SK-N-SH (cell line): ENCODE measurements around the gene C12orf57. TPM values are rescaled to one million over a fixed set of nuclear protein-coding genes. Genes with fewer than 3 reads are reported as not detected.

Source experiments
- CTCF ChIA-PET: fragments of 300-600, 350-600 bp; formaldehyde crosslinking; extraction: SDS; loops from one replicate; lab custom pipeline; 2021; lab: Yijun Ruan, JAX
- POLR2A ChIA-PET: fragments of 350-600 bp; sonication (Branson Sonifier 250); formaldehyde crosslinking; extraction: SDS; loops from one replicate; lab custom pipeline; 2020; ENCODE audit warnings: antibody characterized with exemption, inconsistent platforms; lab: Yijun Ruan, JAX
- DNase-seq: peaks from one replicate; pipeline ENCODE4 v3.0.0; 2012
- H2AFZ ChIP-seq: fragments of 200-600 bp; sonication (generic); 2 replicates; pipeline ENCODE4 v1.8.1; 2016; ENCODE audit warnings: antibody characterized with exemption, mild to moderate bottlenecking, low read depth
- H3F3A ChIP-seq: fragments of 200-600 bp; sonication (generic); replicated peaks from 2 replicates; pipeline ENCODE3; 2016; ENCODE audit warnings: antibody characterized with exemption, mild to moderate bottlenecking; ENCODE audit not compliant: insufficient read depth
- H3K27ac ChIP-seq, 2 experiments: fragments of 200-500 bp in 1 of 2; fragments of 200-600 bp in 1 of 2; sonication (Bioruptor generic) in 1 of 2; sonication (generic), shearing (Covaris generic) in 1 of 2; 2 replicates each; pipeline versions ENCODE4 v1.5.1 to v1.6.1; 2014 to 2016; ENCODE audit warnings: low read depth in 2 of 2, inconsistent platforms in 1 of 2, low read length in 1 of 2, mild to moderate bottlenecking in 1 of 2, mixed read lengths in 1 of 2
- H3K27me3 ChIP-seq: fragments of 200-600 bp; sonication (generic), shearing (Covaris generic); 2 replicates; pipeline ENCODE4 v1.6.1; 2016; ENCODE audit warnings: mixed run types; ENCODE audit not compliant: insufficient read depth
- H3K36me3 ChIP-seq, 2 experiments: fragments of 200-500 bp in 1 of 2; fragments of 200-600 bp in 1 of 2; sonication (Bioruptor generic) in 1 of 2; sonication (generic) in 1 of 2; replicated peaks in 1 of 2; 2 replicates each; pipeline versions ENCODE3 to v1.5.1; 2014 to 2016; ENCODE audit warnings: low read length in 1 of 2, mild to moderate bottlenecking in 1 of 2; ENCODE audit not compliant: insufficient read depth in 2 of 2, control insufficient read depth in 1 of 2
- H3K4me1 ChIP-seq, 2 experiments: fragments of 200-500 bp in 1 of 2; fragments of 200-600 bp in 1 of 2; sonication (Bioruptor generic) in 1 of 2; sonication (generic), shearing (Covaris generic) in 1 of 2; 2 replicates each; pipeline versions ENCODE4 v1.5.1 to v1.6.1; 2014 to 2016; ENCODE audit warnings: low read depth in 1 of 2, low read length in 1 of 2, mixed run types in 1 of 2; ENCODE audit not compliant: insufficient read depth in 2 of 2, control insufficient read depth in 1 of 2
- H3K4me2 ChIP-seq: fragments of 200-600 bp; sonication (generic), shearing (Covaris generic); 2 replicates; pipeline ENCODE4 v1.6.1; 2017; ENCODE audit warnings: mixed run types
- H3K4me3 ChIP-seq, 2 experiments: fragments of 200-500 bp in 1 of 2; fragments of 200-600 bp in 1 of 2; sonication (Bioruptor generic) in 1 of 2; sonication (generic), shearing (Covaris generic) in 1 of 2; 2 replicates each; pipeline versions ENCODE4 v1.5.1 to v1.8.1; 2014 to 2016; ENCODE audit warnings: low read depth in 2 of 2, inconsistent platforms in 1 of 2, low read length in 1 of 2, mild to moderate bottlenecking in 1 of 2, mixed read lengths in 1 of 2, moderate library complexity in 1 of 2
- H3K79me2 ChIP-seq: fragments of 200-600 bp; sonication (generic); 2 replicates; pipeline ENCODE4 v1.8.1; 2017; ENCODE audit warnings: mild to moderate bottlenecking; ENCODE audit not compliant: insufficient read depth
- H3K9ac ChIP-seq: fragments of 200-600 bp; sonication (generic); 2 replicates; pipeline ENCODE4 v1.6.1; 2017; ENCODE audit warnings: mixed run types
- H3K9me2 ChIP-seq: fragments of 200-600 bp; sonication (generic); 2 replicates; pipeline ENCODE4 v1.6.1; 2017; ENCODE audit warnings: mixed run types
- H3K9me3 ChIP-seq: fragments of 200-600 bp; sonication (generic); 2 replicates; pipeline ENCODE4 v1.6.1; 2017; ENCODE audit warnings: mixed run types, mild to moderate bottlenecking, moderate library complexity
- H4K20me1 ChIP-seq: fragments of 200-600 bp; sonication (generic); 2 replicates; pipeline ENCODE4 v1.6.1; 2017; ENCODE audit warnings: mild to moderate bottlenecking, mixed run types; ENCODE audit not compliant: insufficient read depth
- CHD2 ChIP-seq: fragments of 150-350 bp; IDR thresholded peaks from 2 replicates; pipeline ENCODE4 v1.6.1; 2018; ENCODE audit warnings: low read length; ENCODE audit not compliant: partially characterized antibody
- ELF1 ChIP-seq: IDR thresholded peaks from 2 replicates; pipeline ENCODE4 v1.4.0; 2012
- EP300 ChIP-seq, 2 experiments: IDR thresholded peaks; 2 replicates each; pipeline versions ENCODE4 v1.4.0 to v1.6.1; 2012; ENCODE audit warnings: borderline replicate concordance in 1 of 2, low read depth in 1 of 2, low read length in 1 of 2
- EZH2phosphoT487 ChIP-seq: fragments of 200-600 bp; sonication (generic); IDR thresholded peaks from 2 replicates; pipeline ENCODE4 v1.6.1; 2017; ENCODE audit warnings: low read depth, mixed run types, mild to moderate bottlenecking, antibody characterized with exemption, moderate library complexity, borderline replicate concordance
- FOSL2 ChIP-seq: IDR thresholded peaks from 2 replicates; pipeline ENCODE4 v1.4.0; 2012; ENCODE audit warnings: low read depth, mild to moderate bottlenecking, moderate library complexity, borderline replicate concordance
- FOXJ3 ChIP-seq: sonication (generic); formaldehyde crosslinking; IDR thresholded peaks from 2 replicates; pipeline ENCODE4 v1.5.1; 2020; ENCODE audit warnings: mild to moderate bottlenecking, missing genetic modification reagents
- FOXM1 ChIP-seq: IDR thresholded peaks from 2 replicates; pipeline ENCODE4 v1.4.0; 2012; ENCODE audit warnings: low read depth, mild to moderate bottlenecking
- GABPA ChIP-seq: IDR thresholded peaks from 2 replicates; pipeline ENCODE4 v1.4.0; 2012; ENCODE audit warnings: low read depth, mild to moderate bottlenecking
- GATA2 ChIP-seq: sonication (generic); formaldehyde crosslinking; IDR thresholded peaks from 2 replicates; pipeline ENCODE4 v1.5.0; 2020; ENCODE audit warnings: mild to moderate bottlenecking, missing genetic modification reagents
- JUND ChIP-seq: IDR thresholded peaks from 2 replicates; pipeline ENCODE4 v1.4.0; 2012
- MAX ChIP-seq: IDR thresholded peaks from 2 replicates; pipeline ENCODE4 v1.4.0; 2012; ENCODE audit warnings: low read depth
- MEF2A ChIP-seq: IDR thresholded peaks from 2 replicates; pipeline ENCODE4 v1.4.0; 2012; ENCODE audit warnings: low read depth, borderline replicate concordance
- MXI1 ChIP-seq: IDR thresholded peaks from 2 replicates; pipeline ENCODE4 v1.6.1; 2012; ENCODE audit warnings: mild to moderate bottlenecking, low read depth, low read length, improper control_type of control experiment
- NFIC ChIP-seq: IDR thresholded peaks from 2 replicates; pipeline ENCODE4 v1.4.0; 2012; ENCODE audit warnings: borderline replicate concordance
- NRF1 ChIP-seq: IDR thresholded peaks from 2 replicates; pipeline ENCODE4 v1.6.1; 2012; ENCODE audit warnings: low read depth, mild to moderate bottlenecking, low read length
- PBX3 ChIP-seq: IDR thresholded peaks from 2 replicates; pipeline ENCODE4; 2012
- RFX5 ChIP-seq: IDR thresholded peaks from 2 replicates; pipeline ENCODE4 v1.6.1; 2012; ENCODE audit warnings: mild to moderate bottlenecking, improper control_type of control experiment, low read length
- RXRA ChIP-seq: IDR thresholded peaks from 2 replicates; pipeline ENCODE4 v1.4.0; 2012; ENCODE audit warnings: low read depth, mild to moderate bottlenecking, borderline replicate concordance
- SIN3A ChIP-seq: IDR thresholded peaks from 2 replicates; pipeline ENCODE4 v1.6.1; 2012; ENCODE audit warnings: low read depth, mild to moderate bottlenecking, low read length, moderate library complexity, borderline replicate concordance
- SMC3 ChIP-seq: IDR thresholded peaks from 2 replicates; pipeline ENCODE4 v1.6.1; 2012; ENCODE audit warnings: low read depth, low read length, improper control_type of control experiment
- TAF1 ChIP-seq: IDR thresholded peaks from 2 replicates; pipeline ENCODE4 v1.6.1; 2012; ENCODE audit warnings: low read depth, mild to moderate bottlenecking, low read length, moderate library complexity, borderline replicate concordance
- TEAD4 ChIP-seq: IDR thresholded peaks from 2 replicates; pipeline ENCODE4 v1.4.0; 2012; ENCODE audit warnings: mild to moderate bottlenecking, borderline replicate concordance; ENCODE audit not compliant: insufficient read depth
- USF1 ChIP-seq: IDR thresholded peaks from 2 replicates; pipeline ENCODE4 v1.4.0; 2012; ENCODE audit warnings: low read depth, borderline replicate concordance
- YY1 ChIP-seq: IDR thresholded peaks from 2 replicates; pipeline ENCODE4 v1.4.0; 2012; ENCODE audit warnings: low read depth, mild to moderate bottlenecking
- WGBS: methylation state at CpG from one replicate; pipeline ENCODE4 v1.1.6; 2017; ENCODE audit warnings: low lambda C conversion rate; 5-methylcytosine and 5-hydroxymethylcytosine counted together
- polyA plus RNA-seq, 3 experiments: library from polyadenylated mRNA; depleted of rRNA; stranded (reverse); fragments of >200 nt; gene quantifications; 2 replicates each; pipeline ENCODE4 v1.2.3, GENCODE V29; 2012
- TF ChIP-seq, protein P1 (sequence below): fragments of 200-600 bp; sonication (generic); IDR thresholded peaks from 2 replicates; pipeline ENCODE4 v1.6.1; 2017; ENCODE audit warnings: antibody characterized with exemption, mild to moderate bottlenecking, moderate library complexity
- TF ChIP-seq, protein P2 (sequence below): fragments of 150-350 bp; IDR thresholded peaks from 2 replicates; pipeline ENCODE4 v1.6.1; 2016; ENCODE audit warnings: mild to moderate bottlenecking, low read depth, low read length

C12orf57 gene
- polyA plus RNA-seq, 1 of the 3 experiments (the other 2 are of a cell fraction) = 659 TPM

GRCh38 chr12:6937481-6938352 lies 6.1 kb upstream of the C12orf57 start:
- 11% methylated on average over 54 of the region's 80 CpGs for WGBS
- Histone ChIP-seq H3K9ac (peak overlapping the region; percentile 76), H3F3A (peaks cover 58% of the 10 kb centered on the region), H3K36me3 (peaks cover 56 to 67% of the 10 kb centered on the region in 2 experiments), H3K9me3 (no peaks in the 10 kb centered on the region), H3K27me3 (no peaks in the 10 kb centered on the region), H3K4me2 (peak overlapping the region; percentile 92), H2AFZ (no peak overlapping the region), H3K9me2 (no peaks in the 10 kb centered on the region), H3K4me3 (peak overlapping the region; percentile 53 to 66; a peak in 3 of 4 replicates), H4K20me1 (peaks cover 16% of the 10 kb centered on the region), H3K4me1 (peaks cover 0 to 18% of the 10 kb centered on the region in 2 experiments; a peak in 2 of 4 replicates), H3K27ac (peak overlapping the region; percentile 60 to 90), H3K79me2 (peaks cover 48% of the 10 kb centered on the region)
- peak; percentile 92 for DNase-seq
- ChIA-PET POLR2A (interaction anchor here (0.8 to 1.6 kb wide), 14 partner anchors 9 to 405 kb away, joined by 3 to 15 read pairs (median 4); partner anchors contain the start of genes ATN1, ENO2, SPSB2 and USP5), CTCF (interaction anchor here (0.6 to 9.2 kb wide), 18 partner anchors 8 to 185 kb away, joined by 3 to 134 read pairs (median 4); partner anchors contain the start of genes C1RL, ENO2, MLF2 and SPSB2)
- TF ChIP-seq GABPA = peak; percentile 81
- peak; percentile 69; the same call in 1 of the 2 replicates for TF ChIP-seq TAF1
- no peak for TF ChIP-seq USF1
- TF ChIP-seq FOSL2 = no peak
- TF ChIP-seq EZH2phosphoT487 = no peak
- peak; percentile 49 for TF ChIP-seq SMC3
- TF ChIP-seq TEAD4 = no peak
- no peak for TF ChIP-seq NFIC
- TF ChIP-seq, protein P1, sequence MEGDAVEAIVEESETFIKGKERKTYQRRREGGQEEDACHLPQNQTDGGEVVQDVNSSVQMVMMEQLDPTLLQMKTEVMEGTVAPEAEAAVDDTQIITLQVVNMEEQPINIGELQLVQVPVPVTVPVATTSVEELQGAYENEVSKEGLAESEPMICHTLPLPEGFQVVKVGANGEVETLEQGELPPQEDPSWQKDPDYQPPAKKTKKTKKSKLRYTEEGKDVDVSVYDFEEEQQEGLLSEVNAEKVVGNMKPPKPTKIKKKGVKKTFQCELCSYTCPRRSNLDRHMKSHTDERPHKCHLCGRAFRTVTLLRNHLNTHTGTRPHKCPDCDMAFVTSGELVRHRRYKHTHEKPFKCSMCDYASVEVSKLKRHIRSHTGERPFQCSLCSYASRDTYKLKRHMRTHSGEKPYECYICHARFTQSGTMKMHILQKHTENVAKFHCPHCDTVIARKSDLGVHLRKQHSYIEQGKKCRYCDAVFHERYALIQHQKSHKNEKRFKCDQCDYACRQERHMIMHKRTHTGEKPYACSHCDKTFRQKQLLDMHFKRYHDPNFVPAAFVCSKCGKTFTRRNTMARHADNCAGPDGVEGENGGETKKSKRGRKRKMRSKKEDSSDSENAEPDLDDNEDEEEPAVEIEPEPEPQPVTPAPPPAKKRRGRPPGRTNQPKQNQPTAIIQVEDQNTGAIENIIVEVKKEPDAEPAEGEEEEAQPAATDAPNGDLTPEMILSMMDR = peak; percentile 88
- 0 out of 4 replicates have a peak, but pooled peaks of 1 of the 2 experiments have one; percentile 23 for TF ChIP-seq EP300 (IDR thresholded peaks at IDR 0.05; ENCODE audit: borderline replicate concordance in 1 of 2, low read depth in 1 of 2, low read length in 1 of 2)
- TF ChIP-seq GATA2 (CRISPR knock-in tag) = no peak
- no peak for TF ChIP-seq FOXJ3 (CRISPR knock-in tag)
- TF ChIP-seq YY1 = peak; percentile 74; the same call in 1 of the 2 replicates
- peak; percentile 74 for TF ChIP-seq PBX3
- TF ChIP-seq RXRA = no peak
- peak; percentile 60 for TF ChIP-seq NRF1
- TF ChIP-seq FOXM1 = no peak
- TF ChIP-seq SIN3A = peak; percentile 83; the same call in 1 of the 2 replicates
- TF ChIP-seq, protein P2, sequence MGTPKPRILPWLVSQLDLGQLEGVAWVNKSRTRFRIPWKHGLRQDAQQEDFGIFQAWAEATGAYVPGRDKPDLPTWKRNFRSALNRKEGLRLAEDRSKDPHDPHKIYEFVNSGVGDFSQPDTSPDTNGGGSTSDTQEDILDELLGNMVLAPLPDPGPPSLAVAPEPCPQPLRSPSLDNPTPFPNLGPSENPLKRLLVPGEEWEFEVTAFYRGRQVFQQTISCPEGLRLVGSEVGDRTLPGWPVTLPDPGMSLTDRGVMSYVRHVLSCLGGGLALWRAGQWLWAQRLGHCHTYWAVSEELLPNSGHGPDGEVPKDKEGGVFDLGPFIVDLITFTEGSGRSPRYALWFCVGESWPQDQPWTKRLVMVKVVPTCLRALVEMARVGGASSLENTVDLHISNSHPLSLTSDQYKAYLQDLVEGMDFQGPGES = no peak
- TF ChIP-seq ELF1 = peak; percentile 81
- TF ChIP-seq MAX = peak; percentile 89
- no peak for TF ChIP-seq MEF2A
- TF ChIP-seq MXI1 = peak; percentile 92
- peak; percentile 16; the same call in 1 of the 2 replicates for TF ChIP-seq JUND
- peak; percentile 98 for TF ChIP-seq CHD2
- TF ChIP-seq RFX5 = 0 out of 2 replicates have a peak, but pooled peaks have one; percentile 32
